Mucosa of rectum (tissue), 2 donors: ENCODE measurements around the gene ZNF229.
"Not testable (repeated sequence)": the region's sequence is repeated elsewhere in the genome, so short reads cannot be mapped to it uniquely, and the experiment has no call there.

Experiments used
- H3K27ac ChIP-seq, 2 donors: one replicate each; pipeline ENCODE4 v1.7.0; 2013; ENCODE audit warnings: inconsistent platforms in 2 of 2, low read depth in 2 of 2, low read length in 2 of 2
- H3K27me3 ChIP-seq, 2 donors: one replicate each; pipeline ENCODE4 v1.7.0; 2013; ENCODE audit warnings: low read length in 2 of 2; ENCODE audit not compliant: control insufficient read depth in 2 of 2, insufficient read depth in 2 of 2
- H3K36me3 ChIP-seq, 2 donors: one replicate each; pipeline ENCODE4 v1.7.0; 2013; ENCODE audit warnings: low read length in 2 of 2; ENCODE audit not compliant: control insufficient read depth in 2 of 2, insufficient read depth in 2 of 2
- H3K4me1 ChIP-seq, 2 donors: one replicate each; pipeline ENCODE4 v1.7.0; 2013; ENCODE audit warnings: low read length in 2 of 2, mild to moderate bottlenecking in 1 of 2; ENCODE audit not compliant: control insufficient read depth in 2 of 2, insufficient read depth in 2 of 2
- H3K4me3 ChIP-seq, 2 donors: one replicate each; pipeline ENCODE4 v1.7.0; 2013; ENCODE audit warnings: low read length in 2 of 2
- H3K9ac ChIP-seq, 2 donors: one replicate each; pipeline ENCODE4 v1.7.0; 2013; ENCODE audit warnings: low read length in 2 of 2, low read depth in 1 of 2, mild to moderate bottlenecking in 1 of 2
- H3K9me3 ChIP-seq, 2 donors: one replicate each; pipeline ENCODE4 v1.7.0; 2013; ENCODE audit warnings: low read length in 2 of 2; ENCODE audit not compliant: control insufficient read depth in 2 of 2
- donor health status: healthy.
- donor health status: Normal muscosa, but diverticular disease.

Gene ZNF229

GRCh38 chr19:44447916-44448674 lies at the start of gene ZNF229:
TSS of gene ZNF229 (minus strand) at chr19:44448472. CDS start at chr19:44442847, 5,625 bp downstream.
- H3K4me1 ChIP-seq = no peaks in the 10 kb centered on the region
- H3K36me3 ChIP-seq = no peaks in the 10 kb centered on the region
- no peak within 1 kb of the TSS for H3K9ac ChIP-seq
- no peaks in the 10 kb centered on the region for H3K27me3 ChIP-seq
- peaks cover 23 to 30% of the 10 kb centered on the region in 2 donors for H3K9me3 ChIP-seq
- no peak within 1 kb of the TSS for H3K27ac ChIP-seq
- peak within 1 kb of the TSS; percentile 64 to 80 for H3K4me3 ChIP-seq

DNA sequence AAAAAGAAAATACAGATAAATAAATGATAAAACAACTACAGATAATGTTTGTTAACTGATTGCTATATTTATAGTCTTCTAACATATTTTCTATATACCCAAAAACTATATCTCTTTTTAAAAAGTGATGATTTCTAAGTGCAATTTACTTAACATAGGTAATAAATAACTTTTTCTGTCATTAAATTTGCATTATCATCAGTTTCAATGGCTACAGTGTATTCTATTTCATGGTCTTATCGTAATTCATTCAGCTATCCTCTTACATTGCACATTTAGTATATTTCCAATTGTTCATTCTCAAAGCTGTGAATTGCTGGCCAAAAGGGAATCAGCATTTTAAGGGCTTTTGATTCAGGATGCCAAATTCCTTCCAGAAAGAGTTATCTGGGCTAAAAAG lies 48.4 kb upstream of the ZNF229 start:
- Histone ChIP-seq H3K27ac (no peak overlapping the region), H3K4me1 (peaks cover 7 to 10% of the 10 kb centered on the region in 2 donors), H3K9ac (no peak overlapping the region), H3K9me3 (peaks cover 40 to 64% of the 10 kb centered on the region in 2 donors), H3K27me3 (no peaks in the 10 kb centered on the region), H3K36me3 (peaks cover 39 to 58% of the 10 kb centered on the region in 2 donors), H3K4me3 (no peak overlapping the region)

DNA sequence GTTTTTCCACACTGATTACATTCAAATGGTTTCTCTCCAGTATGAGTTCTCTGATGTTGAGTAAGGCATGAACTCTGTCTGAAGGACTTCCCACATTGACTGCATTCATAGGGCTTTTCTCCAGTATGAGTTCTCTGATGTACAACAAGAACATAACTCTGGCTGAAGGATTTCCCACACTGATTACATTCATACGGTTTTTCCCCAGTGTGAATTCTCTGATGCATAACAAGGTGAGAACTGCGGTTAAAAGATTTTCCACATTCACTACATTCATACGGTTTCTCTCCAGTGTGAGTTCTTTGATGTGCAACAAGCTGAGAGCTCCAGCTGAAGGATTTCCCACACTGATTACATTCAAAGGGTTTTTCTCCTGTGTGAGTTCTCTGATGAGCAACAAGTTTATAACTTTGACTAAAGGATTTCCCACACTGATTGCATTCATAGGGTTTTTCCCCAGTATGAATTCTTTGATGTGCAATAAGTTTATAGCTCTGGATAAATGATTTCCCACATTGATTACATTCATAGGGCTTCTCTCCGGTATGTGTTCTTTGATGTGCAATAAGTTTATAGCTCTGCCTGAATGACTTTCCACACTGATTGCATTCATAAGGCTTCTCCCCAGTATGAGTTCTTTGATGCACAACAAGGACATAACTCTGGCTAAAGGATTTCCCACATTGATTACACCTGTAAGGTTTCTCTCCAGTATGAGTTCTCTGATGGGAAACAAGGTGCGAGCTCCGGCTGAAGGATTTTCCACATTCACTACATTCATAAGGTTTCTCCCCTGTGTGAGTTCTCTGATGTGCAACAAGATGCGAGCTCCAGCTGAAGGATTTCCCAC lies 28.5 kb upstream of the ZNF229 start:
- H3K4me1 ChIP-seq = no peaks in the 10 kb centered on the region
- no peaks in the 10 kb centered on the region for H3K27me3 ChIP-seq
- H3K9ac ChIP-seq = no peak overlapping the region
- H3K9me3 ChIP-seq = peaks cover 91 to 92% of the 10 kb centered on the region in 2 donors
- peaks cover 50 to 52% of the 10 kb centered on the region in 2 donors for H3K36me3 ChIP-seq
- H3K4me3 ChIP-seq = peak overlapping the region; percentile 16 to 22
- no peak overlapping the region for H3K27ac ChIP-seq

GRCh38 chr19:44468730-44469129 lies 20.5 kb upstream of the ZNF229 start:
- H3K4me1 ChIP-seq, H3K27me3 ChIP-seq, H3K36me3 ChIP-seq, H3K4me3 ChIP-seq, H3K9ac ChIP-seq, H3K27ac ChIP-seq: not testable (repeated sequence)
- H3K9me3 ChIP-seq = peaks cover 29% of the 10 kb centered on the region in 2 donors

GRCh38 chr19:44462600-44463286 lies 14.5 kb upstream of the ZNF229 start:
- not testable (repeated sequence) for H3K36me3 ChIP-seq, H3K27me3 ChIP-seq, H3K4me1 ChIP-seq, H3K9ac ChIP-seq, H3K9me3 ChIP-seq, H3K4me3 ChIP-seq, H3K27ac ChIP-seq

DNA sequence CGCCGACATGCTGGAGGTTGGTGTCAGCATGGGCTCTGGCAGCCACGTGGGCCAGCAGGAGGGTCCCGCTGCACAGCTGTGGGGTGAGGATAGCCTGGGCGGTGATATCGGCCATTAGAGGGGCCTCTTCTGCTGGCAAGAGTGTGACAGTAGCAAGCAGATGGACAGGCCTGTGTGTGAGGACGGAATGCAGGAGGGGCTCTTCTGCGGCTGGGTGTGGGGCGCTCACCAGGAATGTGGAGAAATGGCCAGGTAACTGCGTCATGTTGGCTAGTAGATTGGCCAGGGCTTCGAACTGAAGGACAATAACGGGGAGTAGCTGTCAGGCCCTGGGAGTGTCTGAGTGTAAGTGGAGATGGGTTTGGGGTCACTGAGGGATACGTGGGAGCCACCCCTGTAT lies 7.7 kb upstream of the ZNF229 start:
- H3K4me1 ChIP-seq, H3K4me3 ChIP-seq, H3K27me3 ChIP-seq, H3K9ac ChIP-seq, H3K27ac ChIP-seq, H3K36me3 ChIP-seq: not testable (repeated sequence)
- peaks cover 0 to 16% of the 10 kb centered on the region in 2 donors for H3K9me3 ChIP-seq

- Histone ChIP-seq H3K9ac (no peak overlapping the region), H3K4me3 (no peak overlapping the region), H3K36me3 (no peaks in the 10 kb centered on the region), H3K9me3 (peaks cover 4 to 16% of the 10 kb centered on the region in 2 donors), H3K4me1 (no peaks in the 10 kb centered on the region), H3K27me3 (no peaks in the 10 kb centered on the region), H3K27ac (no peak overlapping the region)
These were observed 6.8 kb upstream of the ZNF229 start for GRCh38 chr19:44455100-44455499.

GRCh38 chr19:44452367-44452766 lies 4.1 kb upstream of the ZNF229 start:
- H3K4me3 ChIP-seq = no peak overlapping the region
- peaks cover 12 to 27% of the 10 kb centered on the region in 2 donors for H3K9me3 ChIP-seq
- H3K36me3 ChIP-seq = no peaks in the 10 kb centered on the region
- H3K4me1 ChIP-seq = no peaks in the 10 kb centered on the region
- H3K9ac ChIP-seq = no peak overlapping the region
- no peaks in the 10 kb centered on the region for H3K27me3 ChIP-seq
- no peak overlapping the region for H3K27ac ChIP-seq

DNA sequence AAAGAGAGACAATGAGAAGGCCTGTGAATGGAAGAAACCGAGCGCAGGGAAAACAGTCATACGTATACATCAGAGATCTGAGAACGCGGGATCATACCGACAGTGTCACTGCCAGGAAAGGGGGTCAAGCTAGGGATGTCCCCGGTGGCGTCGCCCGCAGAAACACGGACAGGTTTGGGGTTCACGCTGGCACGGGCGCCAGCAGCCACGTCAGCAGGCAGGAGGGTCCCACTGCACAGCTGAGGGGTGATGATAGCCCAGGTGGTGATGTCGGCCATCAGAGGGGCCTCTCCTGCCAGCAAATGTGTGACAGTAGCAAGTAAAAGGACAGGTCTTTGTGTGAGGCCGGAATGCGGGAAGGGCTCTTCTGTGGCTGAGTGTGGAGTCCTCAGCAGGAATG lies 3.4 kb upstream of the ZNF229 start:
- no peaks in the 10 kb centered on the region for H3K36me3 ChIP-seq
- H3K9me3 ChIP-seq = peaks cover 13 to 23% of the 10 kb centered on the region in 2 donors
- no peak overlapping the region for H3K27ac ChIP-seq
- H3K9ac ChIP-seq = no peak overlapping the region
- no peaks in the 10 kb centered on the region for H3K4me1 ChIP-seq
- H3K27me3 ChIP-seq = no peaks in the 10 kb centered on the region
- no peak overlapping the region for H3K4me3 ChIP-seq

DNA sequence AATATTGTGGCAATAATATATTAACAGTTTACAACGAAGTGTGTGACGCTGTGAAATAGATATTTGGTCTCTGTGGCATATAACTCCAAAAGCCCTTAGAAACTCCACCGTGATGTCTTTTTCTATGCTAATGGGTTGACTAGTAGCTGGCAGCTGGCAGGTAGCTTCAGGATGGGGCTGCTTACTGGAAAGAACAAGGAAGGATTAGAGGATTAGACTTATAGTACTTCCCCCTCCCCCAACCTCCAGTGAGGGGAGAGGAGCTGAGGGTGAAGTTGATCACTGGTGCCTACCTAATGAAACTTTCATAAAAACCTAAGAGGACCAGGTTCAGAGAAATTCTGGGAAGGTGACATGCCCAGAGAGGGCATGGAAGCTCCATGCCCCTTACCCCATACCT lies 9.8 kb downstream of the ZNF229 start:
- no peaks in the 10 kb centered on the region for H3K27me3 ChIP-seq
- H3K36me3 ChIP-seq = no peaks in the 10 kb centered on the region
- peaks cover 7 to 18% of the 10 kb centered on the region in 2 donors for H3K9me3 ChIP-seq
- H3K27ac ChIP-seq = no peak overlapping the region
- no peak overlapping the region for H3K9ac ChIP-seq
- H3K4me3 ChIP-seq = no peak overlapping the region
- no peaks in the 10 kb centered on the region for H3K4me1 ChIP-seq
